ENCODE measurements around the gene ALDH6A1. TPM values are rescaled to one million over a fixed set of nuclear protein-coding genes. Genes with fewer than 3 reads are reported as not detected.

ALDH6A1 gene
- total and polyA plus RNA-seq, 2 of the 8 experiments (the other 6 are each of a cell fraction or from before 2014, with no cell fraction given): 12.1 to 28.7 TPM

- no peak overlapping the region for H2AK5ac ChIP-seq (ENCODE audit: low read depth, low read length)
- no peaks in the 10 kb centered on the region for H3K23me2 ChIP-seq (ENCODE audit: low read depth, low read length)
- WGBS, 2 experiments (ENCODE audit: extremely low coverage in 1 of 2, insufficient coverage in 1 of 2, insufficient read length in 1 of 2, insufficient replicate concordance in 2 of 2, low coverage in 1 of 2, low lambda C conversion rate in 2 of 2, missing lambda C conversion rate in 1 of 2): 76% methylated on average over 3 of the region's 3 CpGs; no CpG with 5 or more reads in 1 of the 2 experiments
- H3K27ac ChIP-seq (ENCODE audit: low read depth, low read length): no peak overlapping the region
- POLR2A ChIA-PET (ENCODE audit: partially characterized antibody): no interaction called here
- H3K4me3 ChIP-seq (ENCODE audit: extremely low read depth in 1 of 4, insufficient read depth in 2 of 4, low read depth in 3 of 4, low read length in 4 of 4): no peak overlapping the region
- peaks cover 0 to 3% of the 10 kb centered on the region in 2 experiments for H4K20me1 ChIP-seq (replicated peaks in 1 of 2; ENCODE audit: control insufficient read depth in 1 of 2, insufficient read depth in 2 of 2, low read length in 2 of 2)
- no peak overlapping the region for H2BK12ac ChIP-seq (ENCODE audit: low read depth, low read length)
- no peak overlapping the region for H3K9ac ChIP-seq (replicated peaks in 1 of 4; ENCODE audit: extremely low read depth in 1 of 4, low read depth in 3 of 4, low read length in 3 of 4)
- H2BK15ac ChIP-seq (ENCODE audit: low read length): no peak overlapping the region
- no peaks in the 10 kb centered on the region for H3K27me3 ChIP-seq (replicated peaks in 1 of 4; ENCODE audit: control insufficient read depth in 3 of 4, extremely low read depth in 1 of 4, insufficient read depth in 3 of 4, low read length in 3 of 4)
- H3K36me3 ChIP-seq (ENCODE audit: control insufficient read depth in 2 of 4, insufficient read depth in 4 of 4, low read length in 3 of 4): peaks cover 0 to 45% (median 9%) of the 10 kb centered on the region in 4 experiments; a peak in 6 of 8 replicates
- H3K79me1 ChIP-seq (ENCODE audit: low read depth, low read length): no peaks in the 10 kb centered on the region
- no peaks in the 10 kb centered on the region for H3K79me2 ChIP-seq (ENCODE audit: control insufficient read depth in 1 of 2, insufficient read depth in 2 of 2, low read length in 2 of 2)
- H3K14ac ChIP-seq (ENCODE audit: insufficient read length): no peak overlapping the region
- DNase-seq (ENCODE audit: low read depth in 1 of 2, low spot score in 2 of 2) (no peak), FAIRE-seq (no peak)
- no peak overlapping the region for H3K23ac ChIP-seq (ENCODE audit: insufficient read length)
- no peak overlapping the region for H3K56ac ChIP-seq (replicated peaks; ENCODE audit: insufficient read length, low read depth, low read length)
- CTCF ChIA-PET (ENCODE audit: partially characterized antibody): interaction anchor here (1.3 kb wide), 1 partner anchor 129 kb away, joined by 3 read pairs; no protein-coding TSS in a partner anchor
- no peaks in the 10 kb centered on the region for H3K9me3 ChIP-seq (ENCODE audit: insufficient read depth in 2 of 2, low read depth in 1 of 2, low read length in 1 of 2)
- no peak overlapping the region for H4K8ac ChIP-seq (ENCODE audit: extremely low read depth, insufficient read depth, low read length)
- H3K4me2 ChIP-seq (ENCODE audit: insufficient read depth in 1 of 2, low read depth in 2 of 2, low read length in 2 of 2): no peak overlapping the region
- no peak overlapping the region for H4K91ac ChIP-seq (replicated peaks; ENCODE audit: insufficient read length, low read length)
- no peak overlapping the region for H2BK5ac ChIP-seq (ENCODE audit: low read depth, low read length)
- H3K18ac ChIP-seq (ENCODE audit: extremely low read depth, low read length): no peak overlapping the region
- H3K4me1 ChIP-seq (replicated peaks in 1 of 4; ENCODE audit: control insufficient read depth in 3 of 4, insufficient read depth in 4 of 4, low read length in 3 of 4): no peaks in the 10 kb centered on the region
- no peak overlapping the region for H2BK20ac ChIP-seq (ENCODE audit: low read length)
- no peak overlapping the region for H3K4ac ChIP-seq (replicated peaks; ENCODE audit: insufficient read length, low read depth, low read length)
- H4K5ac ChIP-seq (ENCODE audit: insufficient read length, low read depth, low read length): no peak overlapping the region
- H2AFZ ChIP-seq (ENCODE audit: low read length): no peak overlapping the region
- no peak overlapping the region for H2BK120ac ChIP-seq (replicated peaks; ENCODE audit: low read depth, low read length)
- no peak for TF ChIP-seq E2F6 (IDR thresholded peaks at IDR 0.05)
- TF ChIP-seq TCF12 (IDR thresholded peaks at IDR 0.05; ENCODE audit: low read depth, low read length): no peak
- TF ChIP-seq CBX5 (IDR thresholded peaks at IDR 0.05; ENCODE audit: low read depth, low read length): no peak
- no peak for TF ChIP-seq HDAC6 (IDR thresholded peaks at IDR 0.05; ENCODE audit: low read depth, low read length)
- TF ChIP-seq EP300 (IDR thresholded peaks at IDR 0.05; ENCODE audit: borderline replicate concordance in 1 of 2, low read depth in 2 of 2, low read length in 2 of 2): no peak
- TF ChIP-seq POLR2AphosphoS5 (IDR thresholded peaks at IDR 0.05; ENCODE audit: low read depth, low read length): no peak
- TF ChIP-seq CTCF (IDR thresholded peaks at IDR 0.05; ENCODE audit: control extremely low read depth in 1 of 3, insufficient read depth in 1 of 3, low read depth in 1 of 3, low read length in 3 of 3): no peak
- TF ChIP-seq YY1 (IDR thresholded peaks at IDR 0.05; ENCODE audit: low read depth, low read length): no peak
- TF ChIP-seq GTF2F1 (IDR thresholded peaks at IDR 0.05; ENCODE audit: borderline replicate concordance, low read depth, low read length): no peak
- no peak for TF ChIP-seq GABPA (IDR thresholded peaks at IDR 0.05; ENCODE audit: borderline replicate concordance, insufficient read depth, low read length)
- no peak for TF ChIP-seq SP1 (IDR thresholded peaks at IDR 0.05; ENCODE audit: low read depth, low read length)
Observed at GRCh38 chr14:74064883-74065282, 19.4 kb downstream of the ALDH6A1 start.
